NB4 (cell line): ENCODE measurements around the gene KCNIP3.

ENCODE experiments used
- DNase-seq: peaks from one replicate; pipeline ENCODE4 v3.0.0; 2010; ENCODE audit warnings: low read depth
- H3K4me3 ChIP-seq: one replicate; pipeline ENCODE4 v1.5.1; 2011; ENCODE audit warnings: mild to moderate bottlenecking, low read depth, low read length, moderate library complexity
- MAX ChIP-seq: IDR thresholded peaks from 2 replicates; pipeline ENCODE4 v1.6.1; 2011; ENCODE audit warnings: low read depth, low read length
- MYC ChIP-seq: IDR thresholded peaks from 2 replicates; pipeline ENCODE4 v1.6.1; 2011; ENCODE audit warnings: low read depth, low read length
- POLR2A ChIP-seq: IDR thresholded peaks from 2 replicates; pipeline ENCODE4 v1.6.1; 2011; ENCODE audit warnings: mild to moderate bottlenecking; ENCODE audit not compliant: insufficient read length; ENCODE audit errors: extremely low read depth
- TF ChIP-seq, protein P1 (sequence below): IDR thresholded peaks from one replicate; pipeline ENCODE4 v1.5.1; 2012; ENCODE audit warnings: low read depth, low read length

Gene KCNIP3

GRCh38 chr2:95310651-95311050, 13.5 kb downstream of the KCNIP3 start:
- H3K4me3 ChIP-seq, result no peak overlapping the region
- no peak for TF ChIP-seq POLR2A
- no peak for TF ChIP-seq MYC
- TF ChIP-seq, protein P1, sequence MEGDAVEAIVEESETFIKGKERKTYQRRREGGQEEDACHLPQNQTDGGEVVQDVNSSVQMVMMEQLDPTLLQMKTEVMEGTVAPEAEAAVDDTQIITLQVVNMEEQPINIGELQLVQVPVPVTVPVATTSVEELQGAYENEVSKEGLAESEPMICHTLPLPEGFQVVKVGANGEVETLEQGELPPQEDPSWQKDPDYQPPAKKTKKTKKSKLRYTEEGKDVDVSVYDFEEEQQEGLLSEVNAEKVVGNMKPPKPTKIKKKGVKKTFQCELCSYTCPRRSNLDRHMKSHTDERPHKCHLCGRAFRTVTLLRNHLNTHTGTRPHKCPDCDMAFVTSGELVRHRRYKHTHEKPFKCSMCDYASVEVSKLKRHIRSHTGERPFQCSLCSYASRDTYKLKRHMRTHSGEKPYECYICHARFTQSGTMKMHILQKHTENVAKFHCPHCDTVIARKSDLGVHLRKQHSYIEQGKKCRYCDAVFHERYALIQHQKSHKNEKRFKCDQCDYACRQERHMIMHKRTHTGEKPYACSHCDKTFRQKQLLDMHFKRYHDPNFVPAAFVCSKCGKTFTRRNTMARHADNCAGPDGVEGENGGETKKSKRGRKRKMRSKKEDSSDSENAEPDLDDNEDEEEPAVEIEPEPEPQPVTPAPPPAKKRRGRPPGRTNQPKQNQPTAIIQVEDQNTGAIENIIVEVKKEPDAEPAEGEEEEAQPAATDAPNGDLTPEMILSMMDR, result no peak
- TF ChIP-seq MAX, result no peak
- DNase-seq, result no peak

- DNase-seq, result no peak
- no peak overlapping the region for H3K4me3 ChIP-seq
- no peak for TF ChIP-seq MYC
- no peak for TF ChIP-seq MAX
- TF ChIP-seq, protein P1, result no peak
- TF ChIP-seq POLR2A, result no peak
These were observed 14.8 kb downstream of the KCNIP3 start for GRCh38 chr2:95311815-95312542.

DNA sequence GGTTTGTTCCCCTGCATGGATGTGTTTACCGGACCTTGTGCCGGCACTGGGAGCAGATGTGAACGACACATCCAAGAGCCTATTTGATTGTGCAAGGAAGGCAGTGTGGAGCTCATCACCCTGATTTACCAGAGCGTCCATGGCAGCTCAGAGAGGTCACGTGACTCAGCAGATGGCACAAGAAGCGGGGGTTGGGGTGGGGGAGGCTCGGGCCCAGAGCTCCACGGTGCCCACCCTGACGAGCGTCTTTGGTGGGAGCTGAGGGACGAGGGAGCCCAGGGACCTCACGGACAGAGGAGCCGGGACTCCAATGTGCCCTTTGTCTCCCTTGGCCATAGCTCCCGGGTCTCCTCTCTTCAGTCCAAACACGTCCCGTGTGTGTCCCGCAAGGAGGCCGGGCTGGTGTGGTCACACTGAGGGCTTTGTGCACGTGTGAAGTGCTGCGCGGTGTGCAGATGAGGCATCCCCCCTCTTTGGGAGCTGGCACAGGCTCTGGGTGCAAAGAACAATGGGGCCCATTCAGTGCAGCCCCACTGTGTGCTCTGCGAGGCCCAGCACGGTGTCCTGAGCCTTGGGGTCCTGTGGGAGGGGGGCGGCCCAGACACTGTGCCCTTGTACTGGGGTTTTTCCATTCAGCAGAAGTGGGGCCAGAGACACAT, 15.5 kb downstream of the KCNIP3 start:
- no peak for DNase-seq
- TF ChIP-seq POLR2A (no peak), MYC (no peak), MAX (no peak)
- TF ChIP-seq, protein P1, result no peak

DNA sequence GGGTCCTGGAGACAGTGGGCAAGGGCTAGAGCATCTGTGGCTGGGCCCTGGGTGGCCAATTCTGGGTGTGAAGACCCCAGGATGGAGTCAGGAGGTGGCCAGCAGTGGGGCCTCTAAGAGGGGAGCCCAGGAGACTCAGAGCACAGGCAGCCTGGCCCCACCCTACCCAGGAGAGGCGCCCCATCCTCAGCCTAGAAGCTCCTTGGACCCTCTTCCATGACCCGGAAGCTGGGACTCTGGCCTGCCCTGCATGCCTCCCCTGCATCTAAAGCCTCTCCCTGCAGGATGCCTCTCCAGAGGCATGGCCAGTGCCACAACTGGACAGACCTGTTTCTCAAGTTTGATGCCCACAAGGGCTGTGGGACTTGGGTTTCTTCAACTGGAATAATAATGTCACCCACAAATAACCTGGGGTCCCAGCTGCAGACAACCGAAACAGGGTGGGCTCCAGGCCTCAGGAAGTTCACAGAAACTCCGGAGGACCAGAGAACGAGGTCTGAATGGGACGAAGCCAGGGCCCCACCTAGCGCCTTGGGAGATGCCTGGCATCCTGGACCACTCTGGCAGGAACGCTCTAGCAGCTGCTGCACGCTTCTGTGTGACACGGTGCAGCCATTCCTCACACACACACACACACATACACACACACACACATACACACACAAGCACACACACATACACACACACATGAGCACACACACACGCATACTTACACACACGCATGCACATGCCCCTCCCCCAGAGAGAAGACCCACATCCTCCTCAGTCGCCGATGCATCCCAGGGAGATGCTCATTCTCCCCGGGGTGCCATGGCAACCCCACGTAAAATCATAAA, 16.4 kb downstream of the KCNIP3 start:
- H3K4me3 ChIP-seq, result no peak overlapping the region
- TF ChIP-seq MAX (no peak), MYC (no peak), POLR2A (no peak)
- TF ChIP-seq, protein P1, result no peak

More for the DNA sequence above, 15.5 kb downstream of the KCNIP3 start:
- H3K4me3 ChIP-seq, result no peak overlapping the region

GRCh38 chr2:95314598-95314963, 17.4 kb downstream of the KCNIP3 start:
- DNase-seq, result no peak
- TF ChIP-seq MAX (no peak), MYC (no peak), POLR2A (no peak)
- TF ChIP-seq, protein P1, result no peak
- H3K4me3 ChIP-seq, result no peak overlapping the region

More for the DNA sequence above, 16.4 kb downstream of the KCNIP3 start:
- DNase-seq, result no peak
